HPDE6-E6E7 (cell line): ENCODE results near the gene FBXO42.
"Not testable (repeated sequence)": the region's sequence is repeated elsewhere in the genome, so short reads cannot be mapped to it uniquely, and the experiment has no call there.

Experiments used
- DNase-seq: peaks from one replicate; pipeline ENCODE4 v3.0.0; 2011; ENCODE audit warnings: missing footprints; ENCODE audit errors: extremely low spot score

FBXO42 gene

DNA sequence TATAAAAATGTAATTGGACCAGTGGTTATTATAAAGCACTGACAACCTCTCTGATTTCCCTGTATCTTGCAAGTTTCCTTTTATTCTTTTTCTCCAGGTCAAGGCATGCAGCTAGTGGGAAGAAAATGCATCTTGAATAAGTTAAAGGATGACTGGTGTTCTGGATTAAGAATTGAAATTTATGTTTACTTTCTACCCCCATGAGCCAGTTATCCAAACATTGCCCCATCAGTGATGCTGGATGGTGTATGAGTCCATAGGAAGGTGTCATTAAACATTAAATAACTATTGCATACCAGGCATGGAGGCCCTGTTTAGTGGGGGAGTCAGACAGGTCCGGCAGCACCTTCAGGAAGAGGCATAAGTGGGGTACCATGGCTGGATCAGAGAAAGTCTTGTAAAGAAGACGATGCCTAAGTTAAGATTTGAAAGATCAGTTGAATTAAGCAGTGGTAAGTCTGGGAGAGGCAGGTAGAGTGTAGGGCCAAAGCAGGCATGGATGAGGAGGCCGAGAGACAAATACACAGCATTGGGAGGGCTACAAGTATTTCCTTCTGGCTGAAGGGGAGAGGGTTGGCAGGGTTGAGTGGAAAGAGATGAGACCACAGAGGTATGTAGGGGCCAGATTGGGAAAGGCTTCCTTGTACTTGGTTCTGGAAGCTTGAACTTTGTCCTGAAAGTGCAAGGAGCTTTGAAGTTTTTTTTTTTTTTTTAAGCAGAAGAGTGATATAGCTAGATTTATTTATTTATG lies 20.4 kb upstream of the FBXO42 start:
- no peak for DNase-seq

DNA sequence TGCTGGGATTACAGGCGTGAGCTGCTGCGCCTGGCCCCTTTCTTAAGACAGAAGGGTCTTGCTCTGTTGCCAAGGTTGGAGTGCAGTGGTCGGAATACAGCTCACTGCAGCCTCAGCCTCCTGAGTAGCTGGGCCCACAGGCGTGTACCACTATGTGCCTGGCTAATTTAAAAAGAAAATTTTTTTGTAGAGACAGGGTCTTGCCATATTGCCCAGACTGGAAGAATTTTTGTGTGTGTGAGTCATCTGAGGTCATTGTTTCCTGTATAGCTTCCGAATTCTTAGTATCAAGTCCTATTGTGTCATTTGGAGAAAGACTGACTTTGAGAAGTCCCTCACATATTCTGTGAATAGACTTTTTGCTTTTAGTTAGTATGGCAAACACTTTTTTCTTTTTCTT lies 19.4 kb upstream of the FBXO42 start:
- DNase-seq: no peak

DNA sequence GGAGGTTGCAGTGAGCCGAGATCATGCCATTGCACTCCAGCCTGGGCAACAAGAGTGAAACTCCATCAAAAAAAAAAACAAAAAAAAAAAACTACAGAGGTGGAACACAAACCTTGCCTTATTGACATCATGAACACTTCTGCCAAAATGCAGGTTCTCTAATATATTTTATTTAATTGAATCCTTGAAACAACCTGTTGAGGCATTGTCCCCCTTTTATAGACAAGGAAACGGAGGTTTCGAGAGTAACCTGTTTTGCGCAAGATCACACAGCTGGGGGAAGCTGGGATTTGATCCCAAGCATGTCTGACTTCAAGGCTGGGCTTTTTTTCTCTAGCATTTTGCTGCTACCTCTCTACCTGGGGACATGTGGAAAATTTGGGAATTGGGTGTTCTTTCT lies 17.5 kb upstream of the FBXO42 start:
- DNase-seq: no peak

DNA sequence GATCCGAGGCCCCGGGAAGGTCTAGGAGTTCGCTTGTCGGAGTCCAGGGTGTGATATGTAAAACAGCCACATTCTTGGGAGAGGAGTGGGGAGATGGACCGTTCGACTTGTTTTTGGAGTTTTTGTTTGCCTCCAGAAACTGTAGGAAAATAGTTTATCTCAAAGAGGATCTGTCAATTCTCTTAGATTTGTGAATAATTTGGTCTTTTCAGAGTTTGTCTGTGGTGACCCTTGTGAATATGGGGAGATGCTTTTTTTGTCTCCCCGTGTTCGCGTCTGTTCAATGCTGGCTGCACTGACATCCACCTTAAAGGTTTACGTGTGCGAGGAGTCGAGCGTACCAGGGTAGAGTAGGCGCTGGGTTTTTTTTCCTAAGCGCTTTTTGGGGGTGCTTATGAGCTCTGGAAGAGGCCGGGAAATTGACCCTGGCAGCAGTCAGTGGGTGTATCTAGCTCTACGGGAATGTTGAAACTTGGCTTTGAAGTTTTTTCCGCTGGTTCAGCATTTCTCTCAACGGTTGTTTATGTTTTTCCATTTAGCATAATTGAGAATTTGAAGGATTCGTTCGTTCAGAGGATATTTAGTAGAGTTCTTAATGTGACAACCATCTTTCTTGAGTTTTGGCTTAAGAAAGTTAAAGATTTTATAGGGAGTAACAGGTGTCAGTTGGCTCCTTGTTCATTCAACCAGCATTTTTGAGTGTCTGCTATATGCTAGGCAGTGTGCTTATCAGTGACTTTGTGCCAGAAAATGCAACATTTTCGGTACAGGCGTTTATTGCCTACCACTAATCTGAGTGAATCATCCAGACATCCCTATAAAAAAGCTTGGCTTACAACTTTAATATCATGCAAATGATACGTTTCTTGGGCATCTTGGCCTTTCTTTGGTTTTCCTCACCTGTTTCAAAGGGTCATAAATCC lies 15.9 kb upstream of the FBXO42 start:
- no peak for DNase-seq

DNA sequence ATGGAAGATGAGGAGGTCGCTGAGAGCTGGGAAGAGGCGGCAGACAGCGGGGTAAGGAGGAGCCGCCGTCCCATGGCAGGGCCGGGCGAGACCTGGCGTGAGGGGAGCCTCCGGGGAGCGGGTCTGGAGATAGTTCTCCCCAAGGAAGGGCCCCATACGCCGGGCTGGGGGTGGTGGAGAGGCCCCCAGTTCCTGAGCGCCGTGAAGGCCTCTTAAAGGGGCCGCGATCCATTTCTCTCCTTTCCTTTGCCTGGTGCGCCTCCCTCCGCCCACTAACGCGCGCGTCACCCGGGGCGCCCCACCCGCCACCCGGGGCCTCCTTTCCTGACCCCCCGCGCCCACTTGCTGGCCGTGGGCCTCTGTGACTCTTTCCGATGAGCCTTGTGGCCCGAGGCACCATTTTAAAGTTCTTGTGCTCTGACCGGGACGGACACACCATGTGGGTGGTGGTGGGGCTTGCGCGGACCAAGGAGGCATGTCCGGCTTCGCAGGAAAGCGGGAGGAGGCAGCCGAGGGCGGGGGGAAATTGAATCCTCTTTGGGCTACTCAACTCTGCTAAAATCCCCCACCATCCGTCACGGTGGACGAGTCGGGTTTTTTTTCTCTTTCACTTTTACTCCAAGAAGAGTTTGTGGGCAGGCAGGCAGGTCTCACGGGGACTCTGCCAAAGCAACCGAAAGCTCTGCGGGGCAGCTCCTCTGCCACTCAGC lies 15.1 kb upstream of the FBXO42 start:
- DNase-seq: peak; percentile 60

DNA sequence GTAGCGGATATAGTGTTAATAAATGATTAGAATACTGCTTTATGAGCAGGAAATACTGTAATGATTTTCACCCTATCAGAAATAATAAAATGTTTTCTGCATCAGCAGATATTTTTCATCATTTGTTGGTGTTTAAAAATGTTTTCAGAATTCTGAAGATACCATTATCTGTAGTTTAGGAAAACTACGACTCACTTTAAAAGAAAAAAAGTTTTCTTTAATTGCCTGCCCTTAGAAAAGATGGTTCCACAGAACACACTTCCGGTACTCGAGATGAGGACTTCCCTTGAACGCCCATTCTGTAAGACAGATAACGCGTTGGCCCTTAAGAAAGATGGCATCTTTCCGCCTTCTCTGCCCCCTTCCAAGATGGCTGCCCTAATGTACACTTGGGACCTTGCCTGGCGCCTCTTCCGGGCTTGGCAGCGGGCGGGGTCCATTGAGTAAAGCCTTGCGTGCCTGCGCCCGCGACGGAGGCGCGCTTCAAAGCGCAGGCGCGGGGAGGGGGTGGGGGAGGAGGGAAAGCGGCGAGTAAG lies 14.5 kb upstream of the FBXO42 start, which contains the start of gene SZRD1:
Gene SZRD1, plus strand, starts transcription at position 521 of the 536 bp plus-strand sequence. CDS start 16 bp downstream, outside the sequence.
- peak; percentile 88 for DNase-seq

DNA sequence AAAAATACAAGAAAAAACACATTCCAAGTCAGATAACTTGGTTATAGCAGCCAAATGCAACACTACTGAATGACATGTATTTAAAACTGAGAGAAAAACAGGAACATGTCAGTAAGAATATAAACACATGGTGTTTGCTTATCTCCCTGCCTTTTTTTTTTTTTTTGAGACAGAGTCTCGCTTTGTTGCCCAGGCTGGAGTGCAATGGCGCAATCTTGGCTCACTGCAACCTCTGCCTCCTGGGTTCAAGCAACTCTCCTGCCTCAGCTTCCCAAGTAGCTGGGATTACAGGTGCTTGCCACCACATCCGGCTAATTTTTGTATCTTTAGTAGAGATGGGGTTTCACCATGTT lies 12.8 kb upstream of the FBXO42 start:
- DNase-seq: not testable (repeated sequence)

DNA sequence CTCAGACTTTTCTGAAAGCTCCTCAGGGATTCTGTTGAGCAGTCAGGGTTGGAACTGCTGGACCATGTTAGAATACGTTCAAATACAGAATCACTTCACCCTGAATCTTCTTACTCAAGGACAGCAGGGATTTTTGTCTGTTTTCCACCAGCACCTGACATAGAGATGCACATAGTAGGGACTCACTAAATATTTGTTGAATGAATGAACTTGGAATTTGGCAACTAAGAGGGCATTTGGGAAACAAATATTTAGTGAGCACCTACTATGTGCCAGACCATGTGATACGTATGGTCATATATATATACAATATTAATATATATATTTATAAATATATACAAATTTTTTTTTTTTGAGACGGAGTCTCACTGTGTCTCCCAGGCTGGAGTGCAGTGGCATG lies 4.6 kb upstream of the FBXO42 start:
- DNase-seq: no peak

DNA sequence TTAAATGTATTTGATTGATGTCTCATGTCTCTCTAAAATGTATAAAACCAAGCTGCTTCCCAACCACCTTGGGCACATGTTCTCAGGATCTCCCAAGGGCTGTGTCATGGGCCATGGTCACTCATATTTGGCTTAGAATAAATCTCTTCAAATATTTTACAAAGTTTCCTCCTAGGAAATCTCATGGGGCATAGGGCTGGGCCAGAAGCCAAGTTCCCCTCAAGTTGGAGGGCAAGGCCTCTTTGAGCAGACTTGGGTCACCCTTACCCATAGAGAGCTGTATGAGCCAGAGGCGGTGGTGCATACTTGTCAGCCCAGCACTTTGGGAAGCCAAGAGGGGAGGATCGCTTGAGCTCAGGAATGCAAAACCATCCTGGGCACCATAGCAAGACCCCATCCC lies 2.3 kb upstream of the FBXO42 start:
- no peak for DNase-seq

DNA sequence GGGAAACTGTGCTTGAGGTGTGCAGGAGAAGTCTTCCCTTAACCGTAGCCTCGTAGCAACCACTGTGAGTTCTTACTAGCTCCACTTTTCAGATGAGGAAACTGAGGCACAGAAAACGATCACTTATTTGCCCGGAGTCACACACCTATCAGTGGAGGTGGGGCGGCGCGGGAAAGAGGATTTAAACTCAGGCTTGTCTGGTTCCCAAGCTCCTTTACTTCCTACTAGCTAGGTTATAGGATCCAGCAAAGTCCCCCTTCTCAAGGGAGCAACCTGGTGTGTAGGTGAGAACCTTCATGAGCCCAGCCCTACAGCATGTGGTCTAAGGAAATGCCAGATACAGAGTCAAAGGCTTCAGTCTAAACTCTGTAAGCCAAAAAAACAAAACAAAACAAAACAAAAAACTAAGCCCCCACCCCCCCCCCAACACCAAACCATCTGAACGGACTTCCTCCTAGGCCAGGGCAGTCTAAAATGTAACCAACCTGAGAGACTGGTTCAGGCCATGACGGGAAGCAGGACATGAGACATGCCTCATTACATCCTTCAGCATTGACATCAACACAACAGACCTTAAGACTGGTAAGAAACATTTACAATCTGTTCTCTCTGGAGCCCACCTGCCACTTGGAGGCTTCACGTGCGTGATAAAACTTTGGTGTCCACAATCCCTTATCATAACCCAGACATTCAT lies 709 bp upstream of the FBXO42 start:
- DNase-seq: no peak

DNA sequence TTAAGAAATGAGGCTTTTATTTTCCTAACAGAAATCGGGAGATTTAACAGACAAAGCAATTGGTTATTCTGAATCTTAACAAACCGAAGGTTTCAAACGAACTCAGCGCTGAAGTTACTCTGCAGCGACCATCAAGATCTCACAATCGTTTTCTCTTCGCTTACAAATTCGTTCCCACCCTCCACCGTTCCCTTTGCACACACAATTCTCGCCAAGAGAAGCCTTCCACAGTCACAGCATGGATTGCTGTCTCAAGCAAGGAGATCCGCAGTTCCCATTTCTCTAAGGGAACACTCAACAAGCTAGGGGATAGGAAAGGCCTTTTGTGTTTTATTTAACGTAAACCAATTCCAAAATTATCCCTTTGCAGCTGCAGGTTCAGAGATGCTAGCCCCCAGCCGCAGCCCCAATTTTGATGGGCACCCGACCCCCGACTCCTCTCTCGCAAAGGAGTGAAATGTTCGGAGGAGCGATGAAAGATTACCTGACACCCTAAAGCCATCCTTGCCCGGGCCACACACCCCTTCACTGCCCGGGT lies 755 bp downstream of the FBXO42 start:
- DNase-seq: no peak

DNA sequence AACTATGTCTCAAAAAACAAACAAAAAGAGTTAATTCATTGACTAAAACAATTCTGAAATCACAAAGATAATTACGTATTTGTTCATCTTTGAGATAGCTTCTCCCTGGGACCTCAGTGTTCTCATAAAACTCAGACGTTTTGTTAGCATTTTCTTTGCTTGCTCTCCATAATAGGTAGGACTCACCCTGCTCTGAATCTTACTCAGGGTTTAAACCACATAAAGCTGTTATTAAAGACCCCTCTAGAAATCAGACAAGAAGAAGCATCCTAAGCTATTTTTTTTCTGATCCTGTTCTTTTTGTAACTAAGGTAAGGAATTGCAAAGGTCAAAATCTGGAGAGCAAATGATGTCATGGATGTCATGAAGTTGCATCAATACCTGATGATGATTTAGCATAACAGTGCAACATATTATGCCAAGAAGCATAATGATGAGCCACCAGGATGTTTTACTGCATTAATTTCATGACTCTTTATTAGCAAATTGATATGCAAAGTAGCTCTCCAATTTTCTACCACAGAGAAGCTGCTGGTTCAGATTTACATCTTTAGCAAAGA lies 2.4 kb downstream of the FBXO42 start:
- no peak for DNase-seq

DNA sequence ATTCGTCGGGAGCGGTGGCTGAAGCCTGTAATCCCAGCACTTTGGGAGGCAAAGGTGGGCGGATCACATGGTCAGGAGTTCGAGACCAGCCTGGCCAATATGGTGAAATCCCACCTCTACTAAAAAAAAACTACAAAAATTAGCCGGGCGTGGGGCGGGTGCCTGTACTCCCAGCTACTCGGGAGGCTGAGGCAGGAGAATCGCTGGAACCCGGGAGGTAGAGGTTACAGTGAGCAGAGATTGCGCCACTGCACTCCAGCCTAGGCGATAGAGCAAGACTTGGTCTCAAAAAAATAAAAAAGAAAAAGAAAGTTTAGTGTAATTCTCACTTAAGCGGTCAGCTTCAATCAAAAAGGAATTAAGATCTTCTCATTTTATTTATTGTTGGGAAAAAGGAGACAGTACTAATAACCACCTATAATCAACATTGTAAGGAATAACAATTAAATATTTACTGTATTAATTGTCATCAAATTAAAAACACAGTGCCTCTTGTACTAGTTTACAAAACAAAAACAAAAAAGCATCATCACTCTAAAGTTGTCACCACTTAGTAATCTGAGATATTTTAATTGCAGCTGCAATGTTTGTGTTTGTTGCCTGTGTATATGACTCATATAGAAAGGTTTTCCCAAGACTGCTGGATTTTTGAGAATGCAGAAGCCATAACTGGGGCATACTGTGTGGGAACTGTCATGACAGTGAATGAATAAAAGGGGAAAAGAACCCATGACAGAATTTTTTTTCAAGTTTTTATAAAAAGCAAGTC lies 3.7 kb downstream of the FBXO42 start:
- DNase-seq: peak; percentile 41

DNA sequence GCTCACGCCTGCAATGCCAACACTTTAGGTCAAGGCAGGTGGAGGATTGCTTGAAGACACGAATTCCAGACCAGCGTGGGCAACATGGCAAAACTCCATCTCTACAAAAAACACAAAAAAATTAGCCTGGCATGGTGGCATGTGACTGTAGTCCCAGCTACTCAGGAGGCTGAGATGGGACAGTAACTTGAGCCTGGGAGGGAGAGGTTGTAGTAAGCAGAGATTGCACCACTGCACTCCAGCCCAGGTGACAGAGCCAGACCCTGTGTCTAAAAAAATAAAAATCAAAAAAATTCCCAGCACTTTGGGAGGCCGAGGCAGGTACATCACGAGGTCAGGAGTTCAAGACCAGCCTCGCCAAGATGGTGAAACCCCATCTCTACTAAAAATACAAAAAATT lies 9.0 kb downstream of the FBXO42 start:
- DNase-seq: not testable (repeated sequence)

DNA sequence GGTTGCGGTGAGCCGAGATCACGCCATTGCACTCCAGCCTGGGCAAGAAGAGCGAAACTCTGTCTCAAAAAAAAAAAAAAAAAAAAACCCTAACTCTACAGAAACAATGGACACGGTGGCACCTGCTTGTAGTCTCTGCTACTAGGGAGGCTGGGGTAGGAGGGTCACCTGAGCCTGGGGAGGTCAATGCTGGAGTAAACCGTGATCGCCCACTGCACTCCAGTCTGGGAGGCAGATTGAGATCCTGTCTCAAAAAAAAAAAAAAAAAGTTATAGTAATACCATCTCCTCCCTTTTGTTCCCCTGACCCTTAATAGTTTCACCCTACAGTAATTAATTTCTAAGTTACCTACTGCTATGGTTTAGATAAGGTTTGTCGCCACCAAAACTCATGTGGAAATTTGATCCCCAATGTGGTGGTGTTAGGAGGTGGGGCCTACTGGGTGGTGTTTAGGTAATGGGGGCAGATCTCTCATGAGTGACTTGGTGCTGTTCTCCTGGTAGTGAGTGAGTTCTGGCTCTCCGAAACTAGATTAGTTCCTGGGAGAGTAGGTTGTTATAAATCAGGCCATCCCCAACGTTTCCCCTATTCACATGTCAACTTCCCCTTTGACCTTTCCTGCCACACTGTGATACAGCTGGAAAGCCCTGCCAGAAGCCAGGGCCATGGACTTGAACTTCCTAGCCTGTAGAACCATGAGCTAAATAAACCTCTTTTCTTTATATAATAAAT lies 9.8 kb downstream of the FBXO42 start:
- DNase-seq: no peak

DNA sequence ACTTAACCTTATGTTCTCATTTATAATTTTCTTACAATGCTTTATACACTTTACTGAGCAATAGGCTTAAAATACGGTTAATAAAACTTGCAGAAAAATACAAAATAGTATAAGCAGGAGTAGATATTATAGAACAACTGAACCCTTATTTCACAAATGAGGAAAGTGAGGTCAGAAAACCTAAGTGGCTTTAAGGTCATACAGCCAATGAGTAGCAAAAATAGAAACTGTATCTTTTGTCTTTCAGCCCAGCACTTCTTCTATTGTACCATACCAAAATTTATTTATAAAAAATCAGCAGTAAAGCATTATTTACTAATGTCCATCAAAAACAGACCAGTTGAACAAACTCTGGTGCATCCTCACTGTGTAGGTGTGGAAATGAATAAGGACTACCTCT lies 11.6 kb downstream of the FBXO42 start:
- no peak for DNase-seq

DNA sequence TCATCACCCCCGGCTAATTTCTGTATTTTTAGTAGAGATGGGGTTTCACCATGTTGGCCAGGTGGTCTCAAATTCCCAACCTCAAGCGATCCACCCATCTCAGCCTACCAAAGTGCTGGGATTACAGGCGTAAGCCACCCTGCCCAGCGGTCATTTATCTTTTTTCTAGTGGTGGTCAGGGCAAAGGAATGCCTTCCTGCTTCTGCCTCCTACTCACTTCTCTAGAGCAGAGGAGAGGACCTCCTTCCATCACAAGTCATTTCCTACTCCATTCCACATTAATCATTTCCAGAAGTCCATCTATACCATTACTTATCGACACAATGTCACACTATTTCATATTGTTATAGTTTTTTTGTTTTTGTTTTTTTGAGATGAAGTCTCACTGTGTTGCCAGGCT lies 13.3 kb downstream of the FBXO42 start:
- DNase-seq: no peak

DNA sequence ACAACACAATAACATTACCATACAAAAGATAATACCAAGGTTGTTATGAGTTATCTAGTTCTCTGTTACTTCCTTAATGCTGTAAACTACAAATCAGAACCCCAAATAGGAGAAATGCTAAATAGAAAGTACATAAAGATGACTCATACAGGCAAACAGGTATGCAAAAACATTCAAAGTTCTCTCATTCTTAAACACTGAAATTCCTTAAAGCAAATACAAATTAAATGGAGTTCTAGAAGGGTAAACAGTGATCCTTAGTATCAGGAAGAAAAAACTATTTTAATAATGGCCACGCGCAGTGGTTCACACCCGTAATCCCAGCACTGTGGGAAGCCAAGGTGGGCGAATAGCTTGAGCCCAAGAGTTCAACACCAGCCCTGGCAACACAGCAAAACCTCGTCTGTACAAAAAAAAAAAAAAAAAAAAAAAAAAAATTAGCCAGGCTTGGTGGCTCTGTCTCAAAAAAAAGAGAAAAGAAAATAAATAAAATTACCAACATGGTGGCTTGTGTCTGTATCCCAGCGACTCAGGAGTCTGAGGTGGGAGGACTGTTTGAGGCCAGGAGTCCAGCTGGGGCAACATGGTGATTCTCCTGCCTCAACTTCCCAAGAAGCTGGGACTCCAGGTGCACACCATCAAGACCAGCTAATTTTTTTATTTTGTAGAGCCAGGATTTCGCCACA lies 17.5 kb downstream of the FBXO42 start:
- DNase-seq: no peak
